Endothelial cell of umbilical vein (primary cell): Measurements from ENCODE around the gene NOP16. TPM values are rescaled to one million over a fixed set of nuclear protein-coding genes. Genes with fewer than 3 reads are reported as not detected.

Source experiments
- Bru-seq: library from RNA; stranded (reverse); fragments of 400-500 nt; gene quantifications from one replicate; lab custom pipeline; 2021; lab: Mats Ljungman, UMichigan
- BruChase-seq, 2 experiments: library from RNA; stranded (reverse); fragments of 400-500 nt; gene quantifications; one replicate each; lab custom pipeline; 2021; lab: Mats Ljungman, UMichigan
- BruUV-seq: library from RNA; stranded (reverse); fragments of 400-500 nt; replicated peaks from 2 replicates; lab custom pipeline; 2021; lab: Mats Ljungman, UMichigan
- CTCF ChIA-PET: fragments of 300-600, 350-600 bp; sonication (Branson Sonifier 250); formaldehyde crosslinking; loops from one replicate; lab custom pipeline; 2021; ENCODE audit warnings: antibody characterized with exemption, inconsistent platforms; lab: Charles Lee
- POLR2A ChIA-PET: fragments of 300-600, 350-600 bp; sonication (Branson Sonifier 250); formaldehyde crosslinking; loops from one replicate; lab custom pipeline; 2021; ENCODE audit warnings: antibody characterized with exemption, inconsistent platforms; lab: Charles Lee
- DNase-seq: peaks from one replicate; pipeline ENCODE4 v3.0.0-alpha.2; 2011; ENCODE audit warnings: low read depth, low spot score
- FAIRE-seq: peaks from 2 replicates; lab custom pipeline; 2011; peaks lifted over from hg19 to GRCh38; lab: Jason Lieb, UNC
- H2AFZ ChIP-seq: 2 replicates; pipeline ENCODE4 v1.6.0; 2012; ENCODE audit warnings: low read depth, low read length, control low read depth, inconsistent platforms
- H3K27ac ChIP-seq: 2 replicates; pipeline ENCODE4 v1.5.1; 2011; ENCODE audit warnings: low read depth, mild to moderate bottlenecking, control low read depth, low read length, moderate library complexity; ENCODE audit not compliant: insufficient read depth
- H3K27me3 ChIP-seq, 2 experiments: 2 replicates each; pipeline versions ENCODE4 v1.6.0 to v1.6.1; 2011; ENCODE audit warnings: low read length in 2 of 2, mixed read lengths in 1 of 2; ENCODE audit not compliant: control insufficient read depth in 2 of 2, insufficient read depth in 2 of 2
- H3K36me3 ChIP-seq, 2 experiments: 2 replicates in 1 of 2; 3 replicates in 1 of 2; pipeline ENCODE4 v1.5.1; 2011; ENCODE audit warnings: low read length in 2 of 2, mild to moderate bottlenecking in 1 of 2, moderate library complexity in 1 of 2; ENCODE audit not compliant: control insufficient read depth in 2 of 2, insufficient read depth in 2 of 2; ENCODE audit errors: extremely low read depth in 1 of 2
- H3K4me1 ChIP-seq: 3 replicates; pipeline ENCODE4 v1.5.1; 2011; ENCODE audit warnings: mild to moderate bottlenecking, low read length; ENCODE audit not compliant: control insufficient read depth, insufficient read depth; ENCODE audit errors: extremely low read depth
- H3K4me2 ChIP-seq: 2 replicates; pipeline ENCODE4 v1.6.1; 2011; ENCODE audit warnings: low read length, control low read depth, mixed read lengths; ENCODE audit not compliant: insufficient read depth
- H3K4me3 ChIP-seq, 3 experiments: fragments of 200-600 bp in 1 of 3; sonication (generic), shearing (Covaris generic) in 1 of 3; replicated peaks in 1 of 3; 2 replicates each; pipeline ENCODE4 v1.5.1; 2011 to 2016; ENCODE audit warnings: control low read depth in 3 of 3, low read length in 3 of 3, mild to moderate bottlenecking in 2 of 3, inconsistent platforms in 1 of 3, low read depth in 1 of 3, moderate library complexity in 1 of 3; ENCODE audit not compliant: insufficient read depth in 1 of 3
- H3K79me2 ChIP-seq: 2 replicates; pipeline ENCODE4 v1.6.0; 2012; ENCODE audit warnings: low read length, inconsistent platforms; ENCODE audit not compliant: control insufficient read depth, insufficient read depth
- H3K9ac ChIP-seq: replicated peaks from 2 replicates; pipeline ENCODE3; 2011; ENCODE audit warnings: low read length, control low read depth; ENCODE audit not compliant: insufficient read depth; ENCODE audit errors: extremely low read depth
- H3K9me1 ChIP-seq: replicated peaks from 3 replicates; pipeline ENCODE4 v1.6.0; 2011; ENCODE audit warnings: mild to moderate bottlenecking, low read length; ENCODE audit not compliant: control insufficient read depth, insufficient read depth; ENCODE audit errors: extremely low read depth
- H3K9me3 ChIP-seq: replicated peaks from 2 replicates; pipeline ENCODE4 v1.5.1; 2012; ENCODE audit warnings: low read length, inconsistent platforms; ENCODE audit not compliant: control insufficient read depth, insufficient read depth
- H4K20me1 ChIP-seq: replicated peaks from 2 replicates; pipeline ENCODE3; 2011; ENCODE audit warnings: mild to moderate bottlenecking, low read length; ENCODE audit not compliant: control insufficient read depth, insufficient read depth; ENCODE audit errors: extremely low read depth
- EZH2 ChIP-seq: IDR thresholded peaks from 2 replicates; pipeline ENCODE4 v1.6.1; 2012; ENCODE audit warnings: borderline replicate concordance, low read depth, mild to moderate bottlenecking, moderate library complexity, low read length, inconsistent platforms; ENCODE audit not compliant: severe bottlenecking
- FOS ChIP-seq: IDR thresholded peaks from 2 replicates; pipeline ENCODE4 v1.6.1; 2011; ENCODE audit warnings: mild to moderate bottlenecking, low read length, moderate library complexity, borderline replicate concordance; ENCODE audit not compliant: insufficient read depth
- GATA2 ChIP-seq: IDR thresholded peaks from 2 replicates; pipeline ENCODE4 v1.7.0; 2011; ENCODE audit warnings: low read depth, mild to moderate bottlenecking, moderate library complexity, mixed read lengths, low read length; ENCODE audit not compliant: insufficient read length, insufficient read depth
- JUN ChIP-seq: IDR thresholded peaks from 2 replicates; pipeline ENCODE4 v1.6.1; 2011; ENCODE audit warnings: borderline replicate concordance, low read depth; ENCODE audit not compliant: insufficient read length, insufficient read depth
- MYC ChIP-seq: IDR thresholded peaks from one replicate; pipeline ENCODE4 v1.6.1; 2011; ENCODE audit warnings: mild to moderate bottlenecking, low read depth, low read length
- POLR2A ChIP-seq: IDR thresholded peaks from 2 replicates; pipeline ENCODE4 v1.6.1; 2012; ENCODE audit warnings: low read depth, mild to moderate bottlenecking, control low read depth, low read length
- POLR2AphosphoS5 ChIP-seq: IDR thresholded peaks from 2 replicates; pipeline ENCODE4 v1.6.1; 2012; ENCODE audit warnings: low read depth, mild to moderate bottlenecking, control low read depth, low read length, moderate library complexity; ENCODE audit not compliant: insufficient read depth
- dilution Hi-C: fragments of 300-500 bp; cut with MboI; formaldehyde crosslinking; loops from one replicate; pipeline ENCODE4 v1.15.0; 2019; ENCODE audit warnings: low sequenced_read_pairs; ENCODE audit not compliant: extremely low pct_ligation_motif_present
- intact Hi-C: fragments of 100-400 bp; cut with micrococcal nuclease; formaldehyde crosslinking; loops from one replicate; pipeline ENCODE4 v1.10.0; 2022
- long read RNA-seq: library from polyadenylated mRNA; stranded (forward); transcript quantifications from one replicate; pipeline ENCODE4 v2.0.0, GENCODE V29; 2021
- polyA minus RNA-seq, 3 experiments: library from RNA; depleted of rRNA, polyadenylated mRNA; stranded (reverse); fragments of >200 nt; gene quantifications; 1 replicate in 1 of 3; 2 replicates in 2 of 3; pipeline ENCODE4 v1.2.3, GENCODE V29; 2011
- polyA plus RNA-seq, 4 experiments: library from polyadenylated mRNA; depleted of rRNA in 3 of 4; stranded (reverse) in 3 of 4; unstranded in 1 of 4; fragments of >200 nt; gene quantifications; 2 replicates each; pipeline versions ENCODE4 v1.2.1 to v1.2.3, GENCODE V29; 2011 to 2012; ENCODE audit warnings: missing spikeins in 1 of 4
- total RNA-seq: library from RNA; stranded (reverse); gene quantifications from 2 replicates; pipeline ENCODE4 v1.2.3, GENCODE V29; 2021
- TF ChIP-seq, protein P1 (sequence below), 2 donors: IDR thresholded peaks; 1 replicate in 1 of 2; 2 replicates in 1 of 2; pipeline ENCODE4 v1.5.1; 2011; ENCODE audit warnings: low read length in 2 of 2, mild to moderate bottlenecking in 2 of 2, moderate library complexity in 2 of 2, control low read depth in 1 of 2, inconsistent platforms in 1 of 2, low read depth in 1 of 2; ENCODE audit not compliant: insufficient read depth in 1 of 2; ENCODE audit errors: extremely low read depth in 1 of 2
- TF ChIP-seq, protein P2 (sequence below): IDR thresholded peaks from 2 replicates; pipeline ENCODE4 v1.6.1; 2011; ENCODE audit not compliant: insufficient read depth, insufficient read length

NOP16 gene, protein sequence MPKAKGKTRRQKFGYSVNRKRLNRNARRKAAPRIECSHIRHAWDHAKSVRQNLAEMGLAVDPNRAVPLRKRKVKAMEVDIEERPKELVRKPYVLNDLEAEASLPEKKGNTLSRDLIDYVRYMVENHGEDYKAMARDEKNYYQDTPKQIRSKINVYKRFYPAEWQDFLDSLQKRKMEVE
- total RNA-seq (47.4 and 51.6 TPM in 2 replicates), polyA plus RNA-seq (31.1 and 41.1 TPM in 2 replicates), polyA minus RNA-seq (15.0 and 20.5 TPM in 2 replicates), Bru-seq, nascent RNA (percentile 87 among the genes with signal in this experiment), BruChase-seq, experiment 1, labeled RNA remaining after a 6-hour chase (percentile 85 among the genes with signal in this experiment), BruChase-seq, experiment 2, labeled RNA remaining after a 2-hour chase (percentile 84 among the genes with signal in this experiment)
- polyA plus RNA-seq (2011; cell fraction: cytosol; rRNA removed): 58.5 and 68.0 TPM in 2 replicates
- polyA plus RNA-seq (2011; cell fraction: nucleus; rRNA removed): 53.7 and 60.0 TPM in 2 replicates
- polyA plus RNA-seq (2012): 46.9 and 65.5 TPM in 2 replicates
- 36.2 TPM for polyA minus RNA-seq (2011; cell fraction: cytosol; rRNA and poly(A)+ RNA removed)
- 12.4 and 19.0 TPM in 2 replicates for polyA minus RNA-seq (2011; cell fraction: nucleus; rRNA and poly(A)+ RNA removed)
- long read RNA-seq, transcript NOP16-209 (5 exons, 1,087 nt): minor isoform, 5 of 252 reads
- long read RNA-seq, transcript NOP16-211 (5 exons, 954 nt): minor isoform, 55 of 252 reads
- long read RNA-seq, transcript NOP16-207 (5 exons, 1,258 nt): major isoform, 164 of 252 reads
- long read RNA-seq, partial matches to known transcripts: 3 of 252 reads
- long read RNA-seq, other reads (novel, unspliced or antisense): 21 of 252 reads

DNA sequence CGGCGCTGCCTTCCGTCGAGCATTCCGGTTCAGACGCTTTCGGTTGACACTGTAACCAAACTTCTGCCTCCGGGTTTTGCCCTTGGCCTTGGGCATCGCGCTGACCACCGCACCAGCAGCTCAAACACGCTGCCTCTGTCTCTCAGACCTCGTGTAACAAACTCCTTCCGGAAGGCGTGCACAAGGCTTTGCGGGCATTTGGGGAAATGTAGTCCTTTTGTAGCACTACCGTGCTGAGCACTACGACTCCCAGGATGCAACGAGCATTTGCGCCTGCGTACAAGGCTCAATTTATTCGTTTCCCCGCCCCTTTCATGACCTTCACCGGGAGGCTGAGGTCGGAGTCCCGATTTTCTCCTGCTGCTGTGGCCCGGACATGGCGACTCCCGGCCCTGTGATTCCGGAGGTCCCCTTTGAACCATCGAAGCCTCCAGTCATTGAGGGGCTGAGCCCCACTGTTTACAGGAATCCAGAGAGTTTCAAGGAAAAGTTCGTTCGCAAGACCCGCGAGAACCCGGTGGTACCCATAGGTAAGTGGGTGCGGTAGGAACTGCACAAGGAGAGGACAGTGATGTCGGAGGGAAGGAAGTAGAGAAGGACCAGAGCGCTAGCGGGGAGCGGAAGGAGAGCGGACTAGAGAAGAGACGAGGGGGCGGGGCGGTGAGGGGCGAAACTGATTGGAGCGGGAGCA lies at the start of gene NOP16, which contains the start of gene HIGD2A:
Gene NOP16 (minus strand): TSS at position 155 of the 691 bp plus-strand sequence. CDS start 59 bp downstream, at position 96.
Gene HIGD2A (plus strand): TSS at position 308 of the 691 bp plus-strand sequence. CDS start 69 bp downstream, at position 377.
- no peaks in the 10 kb centered on the region for H3K9me1 ChIP-seq
- no peak for TF ChIP-seq EZH2
- peak; percentile 74 for TF ChIP-seq POLR2A
- TF ChIP-seq, protein P1, sequence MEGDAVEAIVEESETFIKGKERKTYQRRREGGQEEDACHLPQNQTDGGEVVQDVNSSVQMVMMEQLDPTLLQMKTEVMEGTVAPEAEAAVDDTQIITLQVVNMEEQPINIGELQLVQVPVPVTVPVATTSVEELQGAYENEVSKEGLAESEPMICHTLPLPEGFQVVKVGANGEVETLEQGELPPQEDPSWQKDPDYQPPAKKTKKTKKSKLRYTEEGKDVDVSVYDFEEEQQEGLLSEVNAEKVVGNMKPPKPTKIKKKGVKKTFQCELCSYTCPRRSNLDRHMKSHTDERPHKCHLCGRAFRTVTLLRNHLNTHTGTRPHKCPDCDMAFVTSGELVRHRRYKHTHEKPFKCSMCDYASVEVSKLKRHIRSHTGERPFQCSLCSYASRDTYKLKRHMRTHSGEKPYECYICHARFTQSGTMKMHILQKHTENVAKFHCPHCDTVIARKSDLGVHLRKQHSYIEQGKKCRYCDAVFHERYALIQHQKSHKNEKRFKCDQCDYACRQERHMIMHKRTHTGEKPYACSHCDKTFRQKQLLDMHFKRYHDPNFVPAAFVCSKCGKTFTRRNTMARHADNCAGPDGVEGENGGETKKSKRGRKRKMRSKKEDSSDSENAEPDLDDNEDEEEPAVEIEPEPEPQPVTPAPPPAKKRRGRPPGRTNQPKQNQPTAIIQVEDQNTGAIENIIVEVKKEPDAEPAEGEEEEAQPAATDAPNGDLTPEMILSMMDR (IDR thresholded peaks at IDR 0.05; ENCODE audit: extremely low read depth in 1 of 2, insufficient read depth in 1 of 2, low read depth in 1 of 2, low read length in 2 of 2): no peak
- TF ChIP-seq MYC: peak; percentile 100
- peak; percentile 50 for TF ChIP-seq POLR2AphosphoS5
- no peak for TF ChIP-seq GATA2
- no peak for TF ChIP-seq FOS
- TF ChIP-seq JUN: no peak
- TF ChIP-seq, protein P2, sequence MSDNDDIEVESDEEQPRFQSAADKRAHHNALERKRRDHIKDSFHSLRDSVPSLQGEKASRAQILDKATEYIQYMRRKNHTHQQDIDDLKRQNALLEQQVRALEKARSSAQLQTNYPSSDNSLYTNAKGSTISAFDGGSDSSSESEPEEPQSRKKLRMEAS: peak; percentile 97
- intact Hi-C loops: loop anchor here (1.0 to 10.0 kb wide), 8 partner anchors 23 to 1206 kb away; partner anchors contain the start of genes ARL10, CLTB, FAF2 and KIAA1191
- dilution Hi-C loops: no loop called here
- H3K36me3 ChIP-seq: peaks cover 9 to 18% of the 10 kb centered on the region in 2 experiments
- no peaks in the 10 kb centered on the region for H3K9me3 ChIP-seq
- CTCF ChIA-PET: interaction anchor here (0.8 to 1.5 kb wide), 2 partner anchors 27 to 154 kb away, joined by 3 to 4 read pairs; no protein-coding TSS in a partner anchor
- peaks cover 14% of the 10 kb centered on the region for H3K4me1 ChIP-seq
- peak within 1 kb of the TSS; percentile 64 to 85 (median 65) for H3K4me3 ChIP-seq
- peak within 1 kb of the TSS; percentile 79 for H3K27ac ChIP-seq
- POLR2A ChIA-PET: interaction anchor here (0.8 kb wide), 2 partner anchors 20 to 149 kb away, joined by 3 to 4 read pairs; no protein-coding TSS in a partner anchor
- no TSS peak for BruUV-seq
- DNase-seq: peak; percentile 98
- H4K20me1 ChIP-seq: no peaks in the 10 kb centered on the region
- peak within 1 kb of the TSS; percentile 85 for H2AFZ ChIP-seq
- FAIRE-seq: peak; percentile 99
- H3K79me2 ChIP-seq: peaks cover 34% of the 10 kb centered on the region
- H3K4me2 ChIP-seq: peak within 1 kb of the TSS; percentile 91
- H3K27me3 ChIP-seq: no peaks in the 10 kb centered on the region
- peak within 1 kb of the TSS; percentile 89 for H3K9ac ChIP-seq
